OCI-LY7 (cell line): Measurements from ENCODE around the gene SLC39A10. TPM values are rescaled to one million over a fixed set of nuclear protein-coding genes. Genes with fewer than 3 reads are reported as not detected.

ENCODE experiments used
- BruUV-seq: library from RNA; stranded (reverse); fragments of 400-500 nt; replicated peaks from 2 replicates; lab custom pipeline; 2021; lab: Mats Ljungman, UMichigan
- CTCF ChIA-PET: fragments of 300-600 bp; sonication (Branson Sonifier 250); formaldehyde crosslinking; loops from one replicate; lab custom pipeline; 2022; ENCODE audit warnings: antibody characterized with exemption; ENCODE audit not compliant: unreplicated experiment; lab: Charles Lee
- POLR2A ChIA-PET: fragments of 300-600 bp; sonication (Branson Sonifier 250); formaldehyde crosslinking; loops from one replicate; lab custom pipeline; 2022; ENCODE audit warnings: antibody characterized with exemption; lab: Charles Lee
- DNase-seq: peaks from one replicate; pipeline ENCODE4 v3.0.0-alpha.2; 2015; ENCODE audit warnings: low spot score
- H2AFZ ChIP-seq: fragments of 200-600 bp; sonication (generic), shearing (Covaris generic); 2 replicates; pipeline ENCODE4 v1.6.1; 2014; ENCODE audit warnings: mild to moderate bottlenecking, antibody characterized with exemption, low read length, moderate library complexity
- H3K27ac ChIP-seq: fragments of 200-600 bp; sonication (generic); 2 replicates; pipeline ENCODE4 v1.5.1; 2014; ENCODE audit warnings: mixed run types, low read depth, mild to moderate bottlenecking, moderate library complexity, low read length, inconsistent platforms; ENCODE audit not compliant: poor library complexity, severe bottlenecking
- H3K36me3 ChIP-seq: fragments of 200-600 bp; sonication (generic); 2 replicates; pipeline ENCODE4 v1.6.1; 2014; ENCODE audit warnings: mild to moderate bottlenecking, antibody characterized with exemption, low read length, moderate library complexity, mixed read lengths; ENCODE audit not compliant: insufficient read depth
- H3K4me1 ChIP-seq: fragments of 200-600 bp; sonication (generic); 2 replicates; pipeline ENCODE4 v1.5.1; 2014; ENCODE audit warnings: mild to moderate bottlenecking, low read length; ENCODE audit not compliant: insufficient read depth, poor library complexity, severe bottlenecking
- H3K4me2 ChIP-seq: fragments of 200-600 bp; sonication (generic); 2 replicates; pipeline ENCODE4 v1.6.1; 2014; ENCODE audit warnings: mild to moderate bottlenecking, low read length
- H3K4me3 ChIP-seq: fragments of 200-600 bp; sonication (generic); 2 replicates; pipeline ENCODE4 v1.5.1; 2014; ENCODE audit warnings: mild to moderate bottlenecking, low read depth, low read length; ENCODE audit not compliant: poor library complexity, severe bottlenecking
- H3K79me2 ChIP-seq: fragments of 200-600 bp; sonication (generic); 2 replicates; pipeline ENCODE4 v1.6.1; 2016; ENCODE audit warnings: low read depth, mild to moderate bottlenecking, low read length, moderate library complexity, mixed read lengths; ENCODE audit not compliant: insufficient read depth
- H3K9me2 ChIP-seq: fragments of 200-600 bp; sonication (generic); 2 replicates; pipeline ENCODE4 v1.6.1; 2016; ENCODE audit warnings: mild to moderate bottlenecking, low read length, mixed read lengths; ENCODE audit not compliant: insufficient read depth
- H3K9me3 ChIP-seq: fragments of 200-600 bp; sonication (generic); 2 replicates; pipeline ENCODE4 v1.6.1; 2014; ENCODE audit warnings: mild to moderate bottlenecking, mixed run types, low read length, mixed read lengths
- H4K20me1 ChIP-seq: fragments of 200-600 bp; sonication (generic); 2 replicates; pipeline ENCODE4 v1.6.1; 2014; ENCODE audit warnings: mild to moderate bottlenecking, antibody characterized with exemption, low read length, moderate library complexity, mixed read lengths; ENCODE audit not compliant: insufficient read depth
- CTCF ChIP-seq: fragments of 200-600 bp; sonication (generic); conservative IDR thresholded peaks from 2 replicates; pipeline ENCODE4 v1.5.1; 2014; ENCODE audit warnings: mild to moderate bottlenecking, antibody characterized with exemption, low read length, moderate library complexity, mixed read lengths
- EZH2phosphoT487 ChIP-seq: fragments of 200-600 bp; sonication (generic); IDR thresholded peaks from 2 replicates; pipeline ENCODE4 v1.6.1; 2018; ENCODE audit warnings: low read depth, borderline replicate concordance, mild to moderate bottlenecking, mixed run types, antibody characterized with exemption, low read length, moderate library complexity, mixed read lengths
- intact Hi-C: fragments of 100-400 bp; cut with micrococcal nuclease; formaldehyde crosslinking; loops from one replicate; pipeline ENCODE4 v1.10.0; 2022; ENCODE audit not compliant: unreplicated experiment
- total RNA-seq, 2 experiments: library from RNA; depleted of rRNA in 1 of 2; stranded (reverse); fragments of >200 nt in 1 of 2; shearing (Covaris generic) in 1 of 2; gene quantifications; 2 replicates each; pipeline ENCODE4 v1.2.3, GENCODE V29; 2014 to 2022

Gene SLC39A10
- total RNA-seq, 2 experiments from 2014 or later: 14.7 to 31.9 TPM

GRCh38 chr2:195626507-195626906, 30.5 kb upstream of the SLC39A10 start:
- POLR2A ChIA-PET: interaction anchor here (0.6 to 2.2 kb wide), 6 partner anchors 12 to 295 kb away, joined by 3 to 7 read pairs (median 3); no protein-coding TSS in a partner anchor
- CTCF ChIA-PET: no interaction called here
- H3K79me2 ChIP-seq: no peaks in the 10 kb centered on the region
- H3K36me3 ChIP-seq: no peaks in the 10 kb centered on the region
- no peaks in the 10 kb centered on the region for H3K4me1 ChIP-seq
- no peak overlapping the region for H3K27ac ChIP-seq
- TF ChIP-seq EZH2phosphoT487: no peak
- no peak for TF ChIP-seq CTCF
- H3K4me2 ChIP-seq: no peak overlapping the region
- H3K9me2 ChIP-seq: no peaks in the 10 kb centered on the region
- H3K9me3 ChIP-seq: no peaks in the 10 kb centered on the region
- intact Hi-C loops: no loop called here
- H4K20me1 ChIP-seq: no peaks in the 10 kb centered on the region
- H3K4me3 ChIP-seq: no peak overlapping the region
- no peak overlapping the region for H2AFZ ChIP-seq
- no peak for DNase-seq
- BruUV-seq: no TSS peak

GRCh38 chr2:195628666-195629065, 28.4 kb upstream of the SLC39A10 start:
- Histone ChIP-seq H3K4me3 (no peak overlapping the region), H2AFZ (no peak overlapping the region), H3K27ac (no peak overlapping the region), H4K20me1 (no peaks in the 10 kb centered on the region), H3K9me3 (no peaks in the 10 kb centered on the region), H3K79me2 (no peaks in the 10 kb centered on the region), H3K36me3 (no peaks in the 10 kb centered on the region), H3K4me2 (no peak overlapping the region), H3K4me1 (no peaks in the 10 kb centered on the region), H3K9me2 (no peaks in the 10 kb centered on the region)
- no peak for TF ChIP-seq EZH2phosphoT487
- no peak for TF ChIP-seq CTCF
- DNase-seq: no peak
- POLR2A ChIA-PET: interaction anchor here (0.7 kb wide), 1 partner anchor 187 kb away, joined by 3 read pairs; no protein-coding TSS in a partner anchor
- CTCF ChIA-PET: interaction anchor here (1.5 kb wide), 1 partner anchor 28 kb away, joined by 3 read pairs; the partner anchor contains the start of gene SLC39A10
- BruUV-seq: no TSS peak
- intact Hi-C loops: no loop called here

- Histone ChIP-seq H3K4me3 (no peak overlapping the region), H3K9me2 (no peaks in the 10 kb centered on the region), H3K4me2 (no peak overlapping the region), H3K4me1 (no peaks in the 10 kb centered on the region), H4K20me1 (no peaks in the 10 kb centered on the region), H3K36me3 (no peaks in the 10 kb centered on the region), H3K27ac (no peak overlapping the region), H3K79me2 (no peaks in the 10 kb centered on the region), H2AFZ (peak overlapping the region; percentile 42), H3K9me3 (no peaks in the 10 kb centered on the region)
- TF ChIP-seq EZH2phosphoT487 (no peak), CTCF (no peak)
- DNase-seq: no peak
- intact Hi-C loops: no loop called here
- no TSS peak for BruUV-seq
- CTCF ChIA-PET: no interaction called here
- POLR2A ChIA-PET: interaction anchor here (0.7 to 0.8 kb wide), 3 partner anchors 12 to 144 kb away, joined by 4 to 5 read pairs (median 5); no protein-coding TSS in a partner anchor
Observed at GRCh38 chr2:195632856-195633572, 24.0 kb upstream of the SLC39A10 start.
